GM18909 (cell line): ENCODE results near the gene RNF157.
"Not testable (repeated sequence)": the region's sequence is repeated elsewhere in the genome, so short reads cannot be mapped to it uniquely, and the experiment has no call there.

Experiments
- ATAC-seq: cut with Tn5 transposase; IDR thresholded peaks from one replicate; pipeline ENCODE4 v1.9.1; 2021; ENCODE audit warnings: mild to moderate bottlenecking; ENCODE audit not compliant: unreplicated experiment, poor library complexity

RNF157 gene

DNA sequence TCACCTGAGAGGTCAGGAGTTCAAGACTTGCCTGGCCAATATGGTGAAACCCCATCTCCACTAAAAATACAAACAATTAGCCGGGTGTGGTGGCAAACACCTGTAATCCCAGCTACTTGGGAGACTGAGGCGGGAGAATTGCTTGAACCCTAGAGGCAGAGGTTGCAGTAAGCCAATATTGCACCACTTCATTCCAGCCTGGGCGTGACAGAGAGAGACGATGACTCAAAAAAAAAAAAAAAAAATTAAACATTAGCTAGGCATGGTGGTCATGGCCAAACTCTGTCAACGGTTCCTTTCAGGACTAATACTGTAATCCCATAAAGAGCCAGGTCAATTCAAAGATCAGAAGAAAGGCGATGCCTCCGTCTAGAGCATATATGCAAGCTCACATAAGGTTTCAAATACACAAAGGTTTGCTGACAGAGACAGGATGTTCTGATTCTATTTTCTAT, 2.4 kb downstream of the RNF157 start:
- no peak for ATAC-seq

GRCh38 chr17:76236603-76237002, 3.7 kb downstream of the RNF157 start:
- no peak for ATAC-seq

DNA sequence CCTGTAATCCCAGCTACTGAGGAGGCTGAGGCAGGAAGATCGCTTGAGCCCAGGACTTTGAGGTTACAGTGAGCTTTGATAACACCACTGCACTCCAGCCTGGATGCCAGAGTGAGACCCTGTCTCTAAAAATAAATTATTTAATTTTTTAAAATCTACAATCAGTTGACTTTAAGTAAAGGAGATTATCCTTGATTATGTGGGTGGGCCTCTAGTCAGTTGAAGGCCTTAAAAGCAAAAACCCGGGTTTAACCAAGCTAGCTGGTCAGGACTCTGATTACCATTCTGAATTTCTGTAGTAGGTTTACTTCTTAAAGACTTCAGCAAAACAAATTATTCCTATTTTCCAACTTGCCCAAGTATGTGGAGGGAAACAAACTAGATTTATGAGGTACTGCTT, 4.4 kb downstream of the RNF157 start:
- no peak for ATAC-seq

DNA sequence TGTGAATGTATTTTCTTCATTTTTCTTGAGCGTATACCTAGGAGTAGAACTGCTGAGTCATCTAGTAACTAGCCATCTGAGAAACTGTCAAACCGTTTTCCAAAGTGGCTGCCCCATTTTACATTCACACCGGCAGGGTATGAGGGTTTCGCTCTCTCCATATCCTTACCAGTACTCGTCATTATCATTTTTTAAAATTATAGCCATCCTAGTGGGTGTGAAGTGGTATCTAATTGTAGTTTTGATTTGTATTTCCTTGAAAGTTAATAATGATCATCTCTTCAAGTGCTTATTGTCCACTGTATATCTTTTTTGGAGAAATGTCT, 6.0 kb downstream of the RNF157 start:
- ATAC-seq = no peak

DNA sequence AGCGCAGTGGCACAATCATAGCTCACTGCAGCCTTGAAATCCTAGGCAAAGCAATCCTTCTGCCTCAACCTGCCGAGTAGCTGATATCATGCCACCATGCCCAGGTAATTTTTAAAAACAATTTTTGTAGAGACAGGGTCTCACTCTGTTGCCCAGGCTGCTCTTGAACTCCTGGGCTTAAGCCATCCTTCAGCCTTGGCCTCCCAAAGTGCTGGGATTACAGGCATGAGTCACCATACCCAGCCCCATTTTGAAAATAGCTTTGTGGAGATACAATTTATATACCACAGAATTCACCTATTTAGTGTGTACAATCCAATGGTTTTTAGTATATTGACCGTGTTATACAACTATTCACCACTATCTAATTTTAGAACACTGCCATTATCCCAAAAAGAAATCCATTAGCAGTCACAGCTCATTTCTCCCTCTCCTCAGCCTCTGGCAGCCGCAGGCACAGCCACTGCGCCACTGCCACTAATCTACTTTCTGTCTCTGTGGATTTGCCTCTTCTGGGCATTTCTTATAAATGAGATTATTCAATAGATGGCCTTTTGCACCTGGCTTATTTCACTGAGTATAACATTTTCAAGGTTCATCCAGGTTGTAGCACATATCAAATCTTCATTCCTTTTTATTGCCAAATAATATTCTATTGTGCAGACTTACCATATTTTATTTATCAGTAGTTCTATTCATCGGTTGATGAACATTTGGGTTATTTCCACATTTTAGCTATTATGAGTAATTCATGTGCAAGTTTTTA, 6.5 kb downstream of the RNF157 start:
- no peak for ATAC-seq

- ATAC-seq = no peak
These were observed 8.0 kb downstream of the RNF157 start for GRCh38 chr17:76232342-76232741.

DNA sequence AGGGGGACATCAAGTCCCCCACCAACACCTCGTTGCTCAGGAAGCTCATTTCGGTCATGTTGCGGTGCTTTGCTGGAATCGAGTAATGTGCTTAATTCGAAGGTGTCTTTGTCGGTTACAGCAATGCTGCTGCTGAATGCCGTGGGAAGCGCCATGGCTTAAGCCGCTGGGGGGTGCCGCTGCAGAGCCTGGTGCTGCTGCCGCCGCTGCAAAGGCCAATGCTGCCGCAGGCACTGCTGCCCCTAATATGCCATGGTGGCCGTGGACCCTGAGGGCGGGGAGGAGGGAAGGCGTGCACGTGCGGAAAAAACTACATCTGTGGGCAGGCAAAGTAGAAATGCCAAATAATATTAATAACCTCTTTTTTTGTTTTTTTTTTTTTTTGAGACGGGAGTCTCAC, 13.5 kb downstream of the RNF157 start:
- not testable (repeated sequence) for ATAC-seq

- ATAC-seq = not testable (repeated sequence)
These were observed 14.8 kb downstream of the RNF157 start for GRCh38 chr17:76225373-76226086.

DNA sequence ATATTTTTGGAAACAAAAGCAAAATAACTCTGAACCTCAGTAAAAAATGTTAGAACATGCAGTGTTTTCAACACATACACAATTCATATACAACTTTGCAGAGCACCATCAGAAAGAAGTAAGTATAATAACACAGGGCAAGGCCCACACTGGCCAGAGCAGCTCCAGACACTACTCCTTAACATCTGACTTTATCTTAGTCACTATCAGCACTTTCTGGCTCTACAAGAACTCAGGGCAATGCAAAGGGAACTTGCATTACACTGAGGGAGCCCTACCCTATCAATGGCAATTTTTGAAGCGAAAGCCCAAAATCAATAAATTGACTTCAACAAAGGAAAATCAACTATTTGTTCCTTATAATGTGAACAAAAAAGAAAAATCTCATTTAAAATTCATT, 16.5 kb downstream of the RNF157 start:
- ATAC-seq = no peak

DNA sequence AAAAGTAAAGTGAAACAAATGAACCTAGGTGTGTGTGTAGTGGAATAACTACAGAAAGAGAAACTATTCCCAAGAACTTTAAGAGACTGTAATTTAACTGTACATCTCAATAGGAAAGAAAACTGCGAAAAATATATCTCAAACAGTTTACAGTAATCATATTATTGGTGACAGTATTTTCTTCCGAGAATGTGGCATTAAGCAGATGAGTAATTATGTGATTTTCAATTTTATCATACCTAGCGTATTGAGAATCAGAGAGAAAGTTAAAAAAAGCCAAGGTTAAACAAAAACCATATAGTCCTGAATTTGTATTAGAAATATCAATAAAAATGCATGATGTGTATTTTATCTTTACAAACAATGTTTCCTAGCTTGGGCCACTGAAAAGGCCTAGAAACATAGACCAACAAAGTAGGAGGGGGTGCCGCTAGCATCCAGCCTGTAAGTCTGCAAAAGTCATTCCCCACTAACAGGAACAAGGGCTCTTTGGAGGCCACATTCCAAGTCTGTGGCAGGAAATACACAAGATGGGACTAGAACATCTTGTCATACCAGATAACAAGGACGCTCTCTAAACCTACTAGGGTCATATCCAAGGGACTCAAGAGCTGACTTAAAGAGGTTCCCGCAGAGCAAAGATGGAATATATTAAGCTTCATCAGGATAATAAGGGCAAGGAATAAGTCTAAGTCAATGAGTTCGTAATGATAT, 20.5 kb downstream of the RNF157 start:
- no peak for ATAC-seq

GRCh38 chr17:76217081-76217480, 23.2 kb downstream of the RNF157 start:
- no peak for ATAC-seq

GRCh38 chr17:76213491-76213890, 26.8 kb downstream of the RNF157 start:
- ATAC-seq = no peak

DNA sequence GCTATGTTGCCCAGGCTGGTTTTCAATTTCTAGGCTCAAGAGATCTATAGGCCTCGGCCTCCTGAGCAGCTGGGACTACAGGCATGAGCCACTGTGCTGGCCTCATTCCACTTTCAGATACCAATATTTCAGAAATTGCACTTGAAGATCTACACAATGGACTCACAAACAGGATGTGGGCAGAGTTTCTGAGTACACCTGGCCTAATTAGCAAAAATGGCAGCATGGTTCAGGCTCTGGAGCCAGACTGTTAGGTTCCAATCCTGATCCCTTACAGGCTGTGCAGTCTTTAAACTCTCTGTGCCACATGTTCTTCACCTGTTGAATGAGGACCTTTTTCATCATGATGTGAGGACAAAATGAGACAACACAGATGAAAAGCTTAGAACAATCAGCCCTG, 32.2 kb downstream of the RNF157 start:
- no peak for ATAC-seq

DNA sequence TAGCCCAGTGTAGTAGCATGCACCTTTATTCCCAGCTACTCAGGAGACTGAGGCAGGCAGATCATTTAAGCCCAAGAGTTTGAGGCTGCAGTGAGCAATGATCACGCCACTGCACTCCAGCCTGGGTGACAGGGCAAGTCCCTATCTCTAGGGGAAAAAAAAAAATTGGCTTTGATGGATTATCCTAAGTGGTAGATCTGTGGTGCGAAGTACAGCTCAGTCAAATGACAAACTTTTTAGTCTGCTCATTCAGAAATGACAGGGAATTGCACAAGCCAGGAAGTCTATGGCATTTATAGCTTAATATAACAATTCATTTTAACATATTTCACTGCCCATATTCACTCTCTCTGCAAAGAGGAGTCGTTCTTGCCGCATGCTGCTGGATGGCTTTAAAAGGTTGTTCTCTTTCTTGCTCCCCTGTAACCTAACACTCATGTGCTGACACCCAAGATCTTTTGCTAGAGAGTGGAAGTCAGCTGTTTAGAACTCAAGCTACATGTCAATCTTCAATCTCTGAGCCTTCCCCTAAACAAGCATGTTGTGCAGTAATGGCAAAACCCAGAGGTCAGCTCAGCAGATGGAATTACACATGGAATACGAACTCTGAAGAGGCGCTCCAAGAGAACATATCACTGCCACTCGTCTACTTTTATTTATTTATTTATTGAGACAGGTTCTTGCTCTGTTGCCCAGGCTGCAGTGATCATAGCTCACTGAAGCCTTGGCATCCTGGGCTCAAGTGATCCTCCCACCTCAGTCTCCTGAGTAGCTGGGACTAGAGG, 32.8 kb downstream of the RNF157 start:
- no peak for ATAC-seq

- ATAC-seq = not testable (repeated sequence)
These were observed 34.6 kb downstream of the RNF157 start for GRCh38 chr17:76205542-76206144.

DNA sequence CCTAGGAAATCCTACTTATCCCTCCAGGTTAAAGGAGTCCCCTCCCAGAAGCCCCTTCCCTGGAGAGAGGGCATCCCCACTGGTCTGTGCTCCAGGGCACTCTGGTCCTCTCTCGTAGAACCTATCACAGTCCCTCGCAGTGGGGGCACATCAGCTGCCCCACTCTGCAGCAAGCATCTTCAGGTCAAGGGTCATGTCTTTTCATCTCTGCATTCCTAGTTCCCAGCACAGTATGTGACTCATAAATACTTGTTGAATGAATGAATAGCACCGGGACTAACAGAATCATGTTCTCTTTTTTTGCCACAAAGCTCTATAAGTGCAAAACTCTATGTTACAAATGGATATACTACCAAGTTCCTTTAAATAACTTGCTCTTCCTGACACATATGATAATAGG, 36.0 kb downstream of the RNF157 start:
- no peak for ATAC-seq

DNA sequence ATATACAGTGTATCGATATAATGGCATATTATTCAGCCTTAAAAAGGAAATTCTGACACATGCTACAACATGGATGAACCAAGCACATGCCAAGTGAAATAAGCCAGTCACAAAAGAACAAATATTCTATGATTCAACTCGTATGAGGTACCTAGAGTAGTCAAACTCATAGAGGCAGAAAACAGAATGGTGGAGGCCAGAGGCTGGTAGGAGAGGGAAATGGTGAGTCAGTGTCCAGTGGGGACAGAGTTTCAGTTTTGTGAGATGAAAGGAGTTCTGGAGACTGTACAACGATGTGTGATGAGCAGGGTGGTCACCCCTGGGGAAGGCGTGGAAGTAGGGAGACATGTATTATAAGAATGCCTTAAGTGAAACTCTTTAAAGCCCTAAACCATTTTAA, 39.9 kb downstream of the RNF157 start:
- ATAC-seq = no peak

DNA sequence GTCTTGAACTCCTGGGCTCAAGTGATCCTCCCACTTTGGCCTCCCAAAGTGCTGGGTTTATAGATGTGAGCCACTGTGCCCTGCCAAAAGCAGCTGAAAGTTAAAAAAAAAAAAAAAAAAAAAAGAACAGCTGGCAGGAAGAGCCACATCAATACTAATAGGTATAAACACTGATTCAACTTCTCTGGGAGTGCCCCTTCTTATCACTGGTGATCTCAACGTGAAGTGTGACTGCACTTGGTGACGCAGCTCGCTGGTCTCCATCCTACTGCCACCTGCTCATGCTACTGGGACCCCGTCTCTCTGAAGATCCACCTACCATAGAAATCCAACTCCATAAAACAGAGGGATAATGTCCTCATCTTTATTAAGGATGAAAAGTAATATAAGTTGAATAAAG, 40.8 kb downstream of the RNF157 start:
- ATAC-seq = no peak

GRCh38 chr17:76198702-76199101, 41.6 kb downstream of the RNF157 start:
- ATAC-seq = no peak

- ATAC-seq = no peak
These were observed 42.4 kb downstream of the RNF157 start for GRCh38 chr17:76197911-76198310.
